CD14-positive monocyte (primary cell): ENCODE data around the gene KRTDAP. TPM values are rescaled to one million over a fixed set of nuclear protein-coding genes. Genes with fewer than 3 reads are reported as not detected.

Experiments used
- DNase-seq, 3 donors: peaks; one replicate each; pipeline ENCODE4 v3.0.0-alpha.2; 2011 to 2022
- H2AFZ ChIP-seq: 2 replicates; pipeline ENCODE4 v1.6.0; 2012; ENCODE audit warnings: mild to moderate bottlenecking, low read depth, low read length, inconsistent platforms; ENCODE audit not compliant: insufficient read depth, poor library complexity, severe bottlenecking
- H3K27ac ChIP-seq, 2 donors: 1 replicate in 1 of 2; 2 replicates in 1 of 2; pipeline ENCODE4 v1.5.1; 2012 to 2013; ENCODE audit warnings: low read length in 2 of 2, control low read depth in 1 of 2, inconsistent platforms in 1 of 2, low read depth in 1 of 2, mild to moderate bottlenecking in 1 of 2
- H3K27me3 ChIP-seq, 2 donors: one replicate each; pipeline versions ENCODE4 v1.6.0 to v1.6.1; 2011 to 2013; ENCODE audit warnings: low read length in 2 of 2; ENCODE audit not compliant: control insufficient read depth in 2 of 2, insufficient read depth in 2 of 2
- H3K36me3 ChIP-seq, 2 donors: replicated peaks in 1 of 2; 1 replicate in 1 of 2; 2 replicates in 1 of 2; pipeline versions ENCODE4 v1.5.1 to v1.6.1; 2012 to 2013; ENCODE audit warnings: low read length in 2 of 2, control low read depth in 1 of 2, inconsistent platforms in 1 of 2, mild to moderate bottlenecking in 1 of 2; ENCODE audit not compliant: insufficient read depth in 2 of 2, control insufficient read depth in 1 of 2
- H3K4me1 ChIP-seq, 2 donors: 1 replicate in 1 of 2; 2 replicates in 1 of 2; pipeline versions ENCODE4 v1.5.1 to v1.6.1; 2012 to 2013; ENCODE audit warnings: low read length in 2 of 2, control low read depth in 1 of 2, inconsistent platforms in 1 of 2, mild to moderate bottlenecking in 1 of 2, moderate library complexity in 1 of 2; ENCODE audit not compliant: insufficient read depth in 2 of 2, control insufficient read depth in 1 of 2
- H3K4me2 ChIP-seq: replicated peaks from 2 replicates; pipeline ENCODE3; 2012; ENCODE audit warnings: low read length, moderate library complexity, mild to moderate bottlenecking; ENCODE audit not compliant: poor library complexity, severe bottlenecking; ENCODE audit errors: extremely low read depth
- H3K4me3 ChIP-seq, 3 experiments: fragments of 200-600 bp in 1 of 3; sonication (generic) in 1 of 3; replicated peaks in 1 of 3; 1 replicate in 2 of 3; 2 replicates in 1 of 3; pipeline ENCODE4 v1.5.1; 2011 to 2013; ENCODE audit warnings: low read length in 3 of 3, mild to moderate bottlenecking in 3 of 3, control low read depth in 2 of 3, low read depth in 2 of 3, inconsistent platforms in 1 of 3, moderate library complexity in 1 of 3
- H3K79me2 ChIP-seq: 2 replicates; pipeline ENCODE4 v1.6.0; 2012; ENCODE audit warnings: mild to moderate bottlenecking, control low read depth, inconsistent platforms, low read length, moderate library complexity; ENCODE audit not compliant: insufficient read depth
- H3K9ac ChIP-seq: 2 replicates; pipeline ENCODE4 v1.6.0; 2017; ENCODE audit warnings: low read length, mild to moderate bottlenecking; ENCODE audit not compliant: insufficient read depth, poor library complexity, severe bottlenecking
- H3K9me3 ChIP-seq, 2 donors: replicated peaks in 1 of 2; 1 replicate in 1 of 2; 2 replicates in 1 of 2; pipeline versions ENCODE4 v1.5.1 to v1.6.1; 2012 to 2013; ENCODE audit warnings: low read length in 2 of 2, control low read depth in 1 of 2; ENCODE audit not compliant: control insufficient read depth in 1 of 2, insufficient read depth in 1 of 2
- H4K20me1 ChIP-seq: 2 replicates; pipeline ENCODE4 v1.6.0; 2012; ENCODE audit warnings: mild to moderate bottlenecking, low read length, control low read depth, moderate library complexity; ENCODE audit not compliant: insufficient read depth
- H3K27ac Mint-ChIP-seq, 7 donors: one replicate each; pipeline ENCODE4 v1.8.0; 2020; ENCODE audit warnings: mild to moderate bottlenecking in 7 of 7, mixed read lengths in 7 of 7, moderate library complexity in 6 of 7, inconsistent platforms in 2 of 7
- H3K27me3 Mint-ChIP-seq, 3 donors: one replicate each; pipeline ENCODE4 v1.8.0; 2021 to 2022; ENCODE audit warnings: low read depth in 3 of 3, mild to moderate bottlenecking in 3 of 3, mixed read lengths in 3 of 3, moderate library complexity in 3 of 3, inconsistent platforms in 1 of 3
- H3K36me3 Mint-ChIP-seq, 2 donors: one replicate each; pipeline ENCODE4 v1.8.0; 2020; ENCODE audit warnings: mixed read lengths in 2 of 2, inconsistent platforms in 1 of 2, mild to moderate bottlenecking in 1 of 2
- H3K4me1 Mint-ChIP-seq: one replicate; pipeline ENCODE4 v1.8.0; 2020; ENCODE audit warnings: mild to moderate bottlenecking, mixed read lengths
- H3K4me3 Mint-ChIP-seq, 2 donors: one replicate each; pipeline ENCODE4 v1.8.0; 2020; ENCODE audit warnings: mild to moderate bottlenecking in 2 of 2, mixed read lengths in 2 of 2, moderate library complexity in 1 of 2
- H3K9me3 Mint-ChIP-seq, 7 donors: one replicate each; pipeline ENCODE4 v1.8.0; 2020 to 2022; ENCODE audit warnings: mixed read lengths in 7 of 7, mild to moderate bottlenecking in 6 of 7, moderate library complexity in 6 of 7, inconsistent platforms in 2 of 7
- CTCF ChIP-seq: fragments of 200-600 bp; IDR thresholded peaks from one replicate; pipeline ENCODE4 v1.8.0; 2022; ENCODE audit warnings: antibody characterized with exemption, mild to moderate bottlenecking
- WGBS: methylation state at CpG from one replicate; pipeline ENCODE4 v1.1.5; 2013; ENCODE audit warnings: missing lambda C conversion rate; ENCODE audit not compliant: insufficient coverage; 5-methylcytosine and 5-hydroxymethylcytosine counted together
- intact Hi-C, 2 donors: fragments of 100-400 bp; cut with micrococcal nuclease; formaldehyde crosslinking; loops; one replicate each; pipeline versions ENCODE4 v1.15.0 to v1.15.1; 2023
- polyA plus RNA-seq, 3 donors: library from polyadenylated mRNA; depleted of rRNA in 1 of 3; unstranded in 2 of 3; stranded (reverse) in 1 of 3; fragments of 300-500 nt in 2 of 3; fragments of >200 nt in 1 of 3; fragmentation: Illumina TruSeq in 2 of 3; gene quantifications; 1 replicate in 2 of 3; 2 replicates in 1 of 3; pipeline ENCODE4 v1.2.3, GENCODE V29; 2012 to 2021

KRTDAP gene
- polyA plus RNA-seq, 3 donors: not detected

- peaks cover 55 to 72% (median 63%) of the 10 kb centered on the region in 3 donors for H3K27me3 Mint-ChIP-seq
- Histone ChIP-seq H3K27me3 (peaks cover 18 to 48% of the 10 kb centered on the region in 2 donors), H2AFZ (no peak overlapping the region), H3K79me2 (no peaks in the 10 kb centered on the region), H3K4me1 (peaks cover 0 to 4% of the 10 kb centered on the region in 2 donors), H3K36me3 (no peaks in the 10 kb centered on the region), H3K4me2 (no peak overlapping the region), H4K20me1 (no peaks in the 10 kb centered on the region), H3K27ac (no peak overlapping the region), H3K4me3 (no peak overlapping the region), H3K9me3 (no peaks in the 10 kb centered on the region), H3K9ac (no peak overlapping the region)
- H3K36me3 Mint-ChIP-seq: peaks cover 0 to 1% of the 10 kb centered on the region in 2 donors
- H3K27ac Mint-ChIP-seq: no peak overlapping the region
- no peak for DNase-seq
- peaks cover 0 to 2% (median 0%) of the 10 kb centered on the region in 7 donors for H3K9me3 Mint-ChIP-seq
- TF ChIP-seq CTCF: peak; percentile 68
- peak overlapping the region in 1 of 2 donors; percentile 71 for H3K4me3 Mint-ChIP-seq
- WGBS: 18% methylated on average over 11 of the region's 15 CpGs
- H3K4me1 Mint-ChIP-seq: peaks cover 7% of the 10 kb centered on the region
- intact Hi-C loops: loop anchor here (2.0 kb wide), 1 partner anchor 206 kb away; no protein-coding TSS in a partner anchor
These were observed 20.3 kb upstream of the KRTDAP start for GRCh38 chr19:35510626-35510964.

- Histone ChIP-seq H3K36me3 (no peaks in the 10 kb centered on the region), H3K27me3 (peaks cover 18 to 48% of the 10 kb centered on the region in 2 donors), H3K79me2 (no peaks in the 10 kb centered on the region), H3K27ac (no peak overlapping the region), H2AFZ (no peak overlapping the region), H3K9me3 (no peaks in the 10 kb centered on the region), H3K9ac (no peak overlapping the region), H3K4me1 (peaks cover 0 to 4% of the 10 kb centered on the region in 2 donors), H3K4me2 (no peak overlapping the region), H3K4me3 (no peak overlapping the region), H4K20me1 (no peaks in the 10 kb centered on the region)
- peaks cover 55 to 72% (median 63%) of the 10 kb centered on the region in 3 donors for H3K27me3 Mint-ChIP-seq
- H3K4me1 Mint-ChIP-seq: peaks cover 7% of the 10 kb centered on the region
- WGBS: under 1% methylated on average over 34 of the region's 39 CpGs
- intact Hi-C loops: loop anchor here (2.0 kb wide), 1 partner anchor 207 kb away; no protein-coding TSS in a partner anchor
- H3K27ac Mint-ChIP-seq: no peak overlapping the region
- H3K4me3 Mint-ChIP-seq: peak overlapping the region in 1 of 2 donors; percentile 71
- peak; percentile 98 for TF ChIP-seq CTCF
- peaks cover 0 to 1% of the 10 kb centered on the region in 2 donors for H3K36me3 Mint-ChIP-seq
- H3K9me3 Mint-ChIP-seq: peaks cover 0 to 2% (median 0%) of the 10 kb centered on the region in 7 donors
- peak; percentile 42 to 60 (median 58) for DNase-seq
These were observed 19.8 kb upstream of the KRTDAP start for GRCh38 chr19:35509861-35510625.
